ENCODE data around the gene TIGD2. TPM values are rescaled to one million over a fixed set of nuclear protein-coding genes. Genes with fewer than 3 reads are reported as not detected.

TIGD2 gene
- total and polyA plus RNA-seq, 8 donors: 2.3 to 11.9 (median 3.0) TPM; not detected in 1

DNA sequence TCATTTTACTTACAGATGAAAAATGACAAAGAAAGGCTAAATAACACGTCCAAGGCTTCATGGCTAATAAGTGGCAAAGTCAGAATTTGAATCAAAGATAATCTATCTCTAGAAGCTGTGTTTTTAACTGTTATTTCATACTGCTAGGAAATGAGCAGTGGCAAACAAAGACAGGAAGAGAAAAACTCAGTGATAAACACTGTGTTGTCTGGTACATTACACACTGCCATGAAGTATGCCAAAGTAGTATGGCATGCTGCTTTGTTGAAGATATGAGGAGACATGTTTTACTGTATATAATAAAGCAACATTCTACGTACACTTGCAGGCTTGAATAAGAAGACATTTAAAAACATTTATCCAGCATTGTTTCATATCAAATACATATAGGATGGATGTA, 49.5 kb downstream of the TIGD2 start:
- WGBS, 5 donors: 73 to 84% (median 82%) methylated on average over 2 of the region's 2 CpGs
- H3K4me1 ChIP-seq: peaks cover 0 to 6% (median 2%) of the 10 kb centered on the region in 4 donors
- H3K4me3 ChIP-seq: no peak overlapping the region
- no peak overlapping the region for H3K27ac ChIP-seq
- H3K9me3 ChIP-seq: no peaks in the 10 kb centered on the region
- TF ChIP-seq EP300 (IDR thresholded peaks at IDR 0.05): no peak
- TF ChIP-seq POLR2A (IDR thresholded peaks at IDR 0.05): no peak
- TF ChIP-seq, protein P1, sequence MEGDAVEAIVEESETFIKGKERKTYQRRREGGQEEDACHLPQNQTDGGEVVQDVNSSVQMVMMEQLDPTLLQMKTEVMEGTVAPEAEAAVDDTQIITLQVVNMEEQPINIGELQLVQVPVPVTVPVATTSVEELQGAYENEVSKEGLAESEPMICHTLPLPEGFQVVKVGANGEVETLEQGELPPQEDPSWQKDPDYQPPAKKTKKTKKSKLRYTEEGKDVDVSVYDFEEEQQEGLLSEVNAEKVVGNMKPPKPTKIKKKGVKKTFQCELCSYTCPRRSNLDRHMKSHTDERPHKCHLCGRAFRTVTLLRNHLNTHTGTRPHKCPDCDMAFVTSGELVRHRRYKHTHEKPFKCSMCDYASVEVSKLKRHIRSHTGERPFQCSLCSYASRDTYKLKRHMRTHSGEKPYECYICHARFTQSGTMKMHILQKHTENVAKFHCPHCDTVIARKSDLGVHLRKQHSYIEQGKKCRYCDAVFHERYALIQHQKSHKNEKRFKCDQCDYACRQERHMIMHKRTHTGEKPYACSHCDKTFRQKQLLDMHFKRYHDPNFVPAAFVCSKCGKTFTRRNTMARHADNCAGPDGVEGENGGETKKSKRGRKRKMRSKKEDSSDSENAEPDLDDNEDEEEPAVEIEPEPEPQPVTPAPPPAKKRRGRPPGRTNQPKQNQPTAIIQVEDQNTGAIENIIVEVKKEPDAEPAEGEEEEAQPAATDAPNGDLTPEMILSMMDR (IDR thresholded peaks at IDR 0.05): no peak
- no peak for TF ChIP-seq POLR2AphosphoS5 (IDR thresholded peaks at IDR 0.05)
- no peaks in the 10 kb centered on the region for H3K36me3 ChIP-seq
- intact Hi-C loops (cut with DNase I; ENCODE audit: low total_unique reads): no loop called here
- H3K27me3 ChIP-seq: no peaks in the 10 kb centered on the region
- no peak for DNase-seq

DNA sequence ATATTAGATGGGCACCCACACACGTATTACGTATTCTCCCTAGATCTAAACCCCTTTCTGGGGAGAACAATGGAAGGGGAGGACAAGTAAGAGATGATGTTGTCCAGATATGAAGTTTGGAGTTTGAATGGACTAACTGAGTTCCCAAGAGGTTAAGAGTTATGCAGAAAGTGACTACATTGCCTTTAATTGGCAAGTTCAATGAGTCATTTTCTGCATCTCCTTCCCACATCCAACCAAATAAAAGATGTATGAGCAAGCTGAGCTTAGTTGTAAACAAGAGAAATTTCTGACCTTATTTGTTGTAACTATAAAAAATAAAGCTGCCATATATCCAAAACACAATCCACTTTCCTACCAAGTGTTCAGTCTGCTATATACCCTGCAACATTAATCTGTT, 50.5 kb downstream of the TIGD2 start:
- WGBS, 5 donors: 88 to 98% (median 92%) methylated on average over 2 of the region's 2 CpGs
- no peak for DNase-seq
- no peaks in the 10 kb centered on the region for H3K9me3 ChIP-seq
- H3K27me3 ChIP-seq: no peaks in the 10 kb centered on the region
- no peaks in the 10 kb centered on the region for H3K36me3 ChIP-seq
- no peak overlapping the region for H3K4me3 ChIP-seq
- peaks cover 0 to 6% (median 2%) of the 10 kb centered on the region in 4 donors for H3K4me1 ChIP-seq
- no peak for TF ChIP-seq EP300 (IDR thresholded peaks at IDR 0.05)
- no peak for TF ChIP-seq POLR2A (IDR thresholded peaks at IDR 0.05)
- no peak for TF ChIP-seq POLR2AphosphoS5 (IDR thresholded peaks at IDR 0.05)
- TF ChIP-seq, protein P1 (IDR thresholded peaks at IDR 0.05): no peak
- intact Hi-C loops (cut with DNase I; ENCODE audit: low total_unique reads): no loop called here
- no peak overlapping the region for H3K27ac ChIP-seq

DNA sequence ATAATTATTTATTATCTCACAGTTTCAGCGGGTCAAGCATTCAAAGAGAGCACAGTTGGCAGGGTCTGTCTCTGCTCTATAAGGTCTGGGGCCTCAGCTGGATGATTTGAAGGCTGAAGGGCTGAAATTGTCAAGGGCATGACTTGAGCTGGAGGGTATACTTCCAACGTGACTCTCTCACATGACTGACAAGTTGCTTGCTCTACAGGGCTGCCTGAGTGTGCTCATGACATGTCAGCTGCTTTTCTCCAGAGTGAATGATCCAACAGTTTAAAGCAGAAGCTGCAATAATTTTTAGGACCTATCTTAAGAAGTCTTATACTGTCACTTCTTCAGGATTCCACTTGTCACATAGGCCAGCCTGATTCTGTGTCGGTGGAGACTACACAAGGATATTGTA, 51.2 kb downstream of the TIGD2 start:
- 52 to 73% (median 58%) methylated on average over 3 of the region's 3 CpGs for WGBS, 5 donors
- H3K4me1 ChIP-seq: peaks cover 0 to 6% (median 2%) of the 10 kb centered on the region in 4 donors
- H3K36me3 ChIP-seq: no peaks in the 10 kb centered on the region

DNA sequence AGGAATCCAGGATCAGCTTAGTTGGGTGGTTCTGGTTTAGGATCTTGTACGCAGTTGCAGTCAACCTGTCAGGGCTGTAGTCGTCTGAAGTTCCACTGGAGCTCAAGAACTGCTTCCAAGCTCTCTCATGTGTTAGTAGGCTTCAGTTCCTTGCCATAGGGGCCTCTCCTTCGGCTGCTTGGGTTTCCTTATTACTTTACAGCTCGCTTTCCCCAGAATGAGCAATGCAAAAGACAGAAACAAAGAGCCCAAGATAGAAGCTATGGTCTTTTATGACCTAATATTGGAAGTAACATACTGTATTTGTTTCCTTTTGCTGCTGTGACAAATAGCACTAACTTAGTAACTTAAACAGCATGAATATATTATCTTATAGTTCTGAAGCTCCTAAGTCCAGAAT, 51.7 kb downstream of the TIGD2 start:
- Histone ChIP-seq H3K4me3 (no peak overlapping the region), H3K36me3 (no peaks in the 10 kb centered on the region), H3K27ac (no peak overlapping the region), H3K27me3 (no peaks in the 10 kb centered on the region), H3K4me1 (peaks cover 0 to 6% (median 2%) of the 10 kb centered on the region in 4 donors), H3K9me3 (no peaks in the 10 kb centered on the region)
- intact Hi-C loops (cut with DNase I; ENCODE audit: low total_unique reads): no loop called here
- no peak for DNase-seq
- TF ChIP-seq POLR2AphosphoS5 (IDR thresholded peaks at IDR 0.05) (no peak), POLR2A (IDR thresholded peaks at IDR 0.05) (no peak), EP300 (IDR thresholded peaks at IDR 0.05) (no peak)
- TF ChIP-seq, protein P1 (IDR thresholded peaks at IDR 0.05): no peak
- 89 to 95% (median 91%) methylated on average over 4 of the region's 4 CpGs for WGBS, 5 donors

More for the DNA sequence above, 51.2 kb downstream of the TIGD2 start:
- TF ChIP-seq, protein P1 (IDR thresholded peaks at IDR 0.05): no peak
- TF ChIP-seq POLR2AphosphoS5 (IDR thresholded peaks at IDR 0.05) (no peak), POLR2A (IDR thresholded peaks at IDR 0.05) (no peak), EP300 (IDR thresholded peaks at IDR 0.05) (no peak)
- intact Hi-C loops (cut with DNase I; ENCODE audit: low total_unique reads): no loop called here
- H3K27me3 ChIP-seq: no peaks in the 10 kb centered on the region
- no peak overlapping the region for H3K4me3 ChIP-seq
- DNase-seq: peak in 1 of 2 donors; percentile 24
- no peak overlapping the region for H3K27ac ChIP-seq
- no peaks in the 10 kb centered on the region for H3K9me3 ChIP-seq
